Stimulated activated CD4-positive, alpha-beta T cell treated with anti-CD3 and anti-CD28 coated beads, Interleukin-4, amount 100 ng/mL, for 48 hours (primary cell): ENCODE measurements around the gene SMIM45.

Source experiments
- DNase-seq, 2 donors: peaks; one replicate each; pipeline ENCODE4 v3.0.0-alpha.2; 2020; ENCODE audit warnings: low read depth in 2 of 2

The SMIM45 gene

DNA sequence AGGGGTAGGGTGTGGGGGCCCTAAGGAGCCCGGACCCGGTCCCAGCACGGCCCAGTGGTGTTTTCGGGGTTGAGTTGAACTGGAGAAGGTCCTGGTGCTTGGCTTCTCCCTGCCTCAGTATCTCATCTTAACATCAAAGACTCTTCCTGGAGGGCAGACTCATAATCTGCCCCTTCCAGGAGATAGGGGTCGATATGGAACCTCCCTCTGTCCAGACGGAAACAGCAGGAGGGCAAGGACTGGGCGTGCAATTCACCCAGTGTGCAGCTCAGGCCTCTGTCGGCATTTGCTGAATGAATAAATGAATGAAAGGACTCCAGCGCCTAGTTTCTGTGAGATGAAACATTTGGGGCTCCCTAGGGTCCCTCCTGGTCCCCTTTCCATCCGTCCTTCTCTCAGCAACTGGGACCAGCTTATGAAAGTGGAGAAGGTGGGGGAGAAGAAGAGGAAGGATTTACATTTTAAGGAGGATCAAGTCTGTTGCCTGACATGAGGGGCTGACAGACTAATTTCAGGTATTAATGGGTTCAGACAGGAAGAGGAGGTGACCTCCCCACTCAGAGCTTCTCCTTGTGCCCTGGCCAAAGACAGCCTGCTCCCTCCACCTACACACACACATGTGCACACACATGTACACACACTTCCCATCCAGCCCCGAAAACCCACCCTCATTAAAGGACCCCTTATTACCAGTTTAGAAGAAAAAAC, 36.0 kb upstream of the SMIM45 start:
- DNase-seq = no peak

DNA sequence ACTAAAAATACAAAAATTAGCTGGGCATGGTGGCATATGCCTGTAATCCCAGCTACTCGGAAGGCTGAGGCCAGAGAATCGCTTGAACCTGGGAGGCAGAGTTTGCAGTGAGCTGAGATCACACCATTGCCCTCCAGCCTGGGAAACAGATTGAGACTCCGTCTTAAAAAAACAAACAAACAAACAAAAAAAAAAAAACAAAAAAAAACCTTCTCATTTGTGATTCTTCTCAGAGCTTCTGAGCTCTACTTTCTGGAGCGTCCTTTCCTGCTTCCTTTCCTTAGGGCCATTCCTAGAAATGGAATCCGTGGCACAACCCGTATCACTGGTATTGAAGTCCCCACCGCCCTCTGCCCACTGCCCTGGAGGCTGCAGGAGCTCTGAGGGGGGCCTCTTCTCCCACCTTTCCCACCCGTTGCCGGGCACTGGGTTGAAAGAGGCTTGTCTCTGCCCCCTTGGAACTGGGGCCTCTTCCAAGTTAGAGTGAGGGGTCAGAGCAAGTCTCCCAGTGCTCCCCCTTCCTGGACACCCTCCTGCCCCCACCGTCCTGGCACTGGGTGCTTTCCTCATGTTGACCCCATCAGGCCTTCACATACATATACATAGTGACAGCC, 35.1 kb upstream of the SMIM45 start:
- DNase-seq = no peak

DNA sequence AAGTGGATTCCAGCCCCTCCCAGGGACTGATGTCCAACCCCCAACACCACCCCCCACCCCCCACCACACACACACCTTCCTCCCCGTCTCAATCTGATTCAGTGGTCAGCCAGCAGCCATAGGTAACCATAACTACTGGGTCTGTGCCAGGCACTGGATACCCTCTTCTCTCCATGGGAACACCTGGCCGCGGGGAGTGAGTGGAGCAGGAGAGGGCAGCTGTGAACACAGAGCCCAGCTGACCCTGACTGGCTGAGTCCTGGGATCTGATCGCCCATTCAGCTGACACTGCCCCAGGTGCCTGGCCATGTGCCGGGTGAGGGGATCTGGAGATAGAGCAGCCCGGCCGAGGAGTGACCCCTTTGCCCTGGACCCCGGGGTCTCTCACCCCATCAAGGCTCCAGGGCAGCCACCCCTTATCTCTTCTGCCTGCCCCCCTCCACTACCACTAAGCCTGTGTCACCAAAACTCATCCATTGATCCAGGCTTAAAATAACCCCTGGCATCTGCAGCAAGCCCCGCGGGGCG, 34.5 kb upstream of the SMIM45 start:
- DNase-seq = no peak

DNA sequence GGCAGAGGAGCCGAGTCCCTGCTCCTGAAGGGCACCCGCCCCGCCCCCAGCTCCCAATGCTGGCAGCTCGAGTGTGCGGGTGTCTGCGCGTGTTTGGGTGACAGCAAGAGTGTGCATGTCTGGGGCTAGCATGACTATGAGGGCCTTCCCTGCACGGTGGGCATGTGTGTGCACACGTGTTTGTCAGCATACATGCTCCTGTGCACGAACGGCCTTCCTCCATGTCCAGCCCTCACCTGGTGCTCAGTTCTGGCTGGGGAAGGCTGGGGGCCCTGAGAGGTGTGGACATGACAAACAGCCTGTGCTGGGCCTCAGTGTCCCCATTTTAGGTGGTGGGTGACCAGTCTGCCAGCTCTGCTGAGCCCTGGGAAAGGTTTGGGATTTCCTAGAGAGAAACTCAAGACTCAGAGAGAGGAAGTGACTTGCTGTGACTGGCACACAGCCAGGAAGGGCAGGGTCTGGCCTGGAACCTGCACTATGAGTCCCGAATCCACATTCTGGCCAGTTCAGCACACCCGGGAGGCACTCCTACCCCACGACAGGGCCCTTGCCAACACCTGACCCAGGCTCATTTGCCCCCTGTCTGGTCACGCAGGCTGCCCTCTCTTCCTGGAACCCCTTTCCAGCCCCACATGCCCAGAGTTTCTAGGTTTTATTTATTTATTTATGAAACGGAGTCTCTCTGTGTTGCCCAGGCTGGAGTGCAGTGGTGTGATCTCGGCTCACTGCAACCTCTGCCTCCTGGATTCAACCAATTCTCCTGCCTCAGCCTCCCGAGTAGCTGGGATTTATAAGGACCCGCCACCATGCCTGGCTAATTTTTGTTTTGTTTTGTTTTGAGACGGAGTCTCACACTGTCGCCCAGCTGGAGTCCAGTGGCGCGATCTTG, 33.8 kb upstream of the SMIM45 start:
- DNase-seq = no peak

DNA sequence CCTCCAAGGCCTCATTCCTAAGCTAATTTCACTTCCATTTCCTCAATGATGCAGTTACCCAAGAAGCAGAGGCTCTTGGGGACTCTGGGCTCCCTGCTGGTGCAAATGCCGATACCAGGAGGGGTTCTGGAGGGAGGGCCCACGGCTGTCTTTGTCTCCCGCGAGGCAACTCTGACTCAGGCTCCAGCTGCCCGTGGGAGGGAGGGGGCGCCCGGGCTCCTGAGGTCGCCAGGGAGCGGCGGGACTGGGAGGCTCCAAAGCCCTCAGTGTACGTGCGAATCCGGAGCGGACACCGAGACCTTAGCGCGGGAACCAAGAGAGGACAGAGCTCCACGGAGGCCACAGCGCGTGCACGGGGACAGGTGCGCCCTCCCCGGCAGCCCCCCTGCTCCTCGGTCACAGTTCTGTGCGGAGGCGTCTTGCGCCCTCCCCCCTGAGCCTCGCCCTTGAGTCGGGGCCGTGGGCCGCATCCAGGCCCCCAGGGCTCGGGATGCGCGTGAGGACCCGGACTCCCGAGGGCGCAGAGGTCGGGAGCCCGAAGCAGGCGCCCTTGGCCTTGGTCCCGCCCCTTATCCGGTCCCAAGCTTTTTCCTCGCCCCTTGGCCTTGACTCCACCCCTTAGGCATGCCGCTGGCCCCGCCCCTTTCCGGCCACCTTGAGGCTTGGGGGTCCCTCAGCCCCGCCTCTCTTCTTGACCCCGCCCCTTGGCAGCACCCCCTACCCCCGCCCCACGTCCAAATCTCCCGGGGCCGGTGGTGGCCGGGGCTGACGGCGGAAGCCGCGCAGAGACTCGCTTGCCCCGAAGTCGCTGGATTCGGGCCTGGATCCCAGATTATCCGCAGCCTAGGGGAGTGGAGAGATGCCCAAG, 32.4 kb upstream of the SMIM45 start:
- DNase-seq = peak in 1 of 2 donors; percentile 31

- no peak for DNase-seq
Measured at GRCh38 chr22:41920271-41920976, 31.5 kb upstream of the SMIM45 start.

DNA sequence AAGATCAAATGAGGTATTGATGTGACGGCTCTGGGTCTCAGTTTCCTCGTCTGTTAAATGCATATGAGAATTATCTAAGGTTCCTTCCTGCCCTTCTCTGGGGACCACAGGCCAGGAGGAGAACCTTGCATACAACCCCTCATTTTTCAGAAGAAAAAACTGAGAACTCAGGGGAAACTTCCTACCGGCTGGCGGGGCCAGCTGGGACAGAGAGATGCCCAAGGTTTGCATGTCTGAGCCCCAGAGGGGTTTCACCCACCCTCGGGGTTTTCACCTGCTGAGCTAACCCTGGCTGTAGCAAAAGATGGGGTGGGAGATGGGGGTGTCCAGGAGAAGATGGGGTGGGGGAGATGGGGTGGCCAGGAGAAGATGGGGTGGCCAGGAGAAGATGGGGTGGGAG, 29.6 kb upstream of the SMIM45 start:
- no peak for DNase-seq

DNA sequence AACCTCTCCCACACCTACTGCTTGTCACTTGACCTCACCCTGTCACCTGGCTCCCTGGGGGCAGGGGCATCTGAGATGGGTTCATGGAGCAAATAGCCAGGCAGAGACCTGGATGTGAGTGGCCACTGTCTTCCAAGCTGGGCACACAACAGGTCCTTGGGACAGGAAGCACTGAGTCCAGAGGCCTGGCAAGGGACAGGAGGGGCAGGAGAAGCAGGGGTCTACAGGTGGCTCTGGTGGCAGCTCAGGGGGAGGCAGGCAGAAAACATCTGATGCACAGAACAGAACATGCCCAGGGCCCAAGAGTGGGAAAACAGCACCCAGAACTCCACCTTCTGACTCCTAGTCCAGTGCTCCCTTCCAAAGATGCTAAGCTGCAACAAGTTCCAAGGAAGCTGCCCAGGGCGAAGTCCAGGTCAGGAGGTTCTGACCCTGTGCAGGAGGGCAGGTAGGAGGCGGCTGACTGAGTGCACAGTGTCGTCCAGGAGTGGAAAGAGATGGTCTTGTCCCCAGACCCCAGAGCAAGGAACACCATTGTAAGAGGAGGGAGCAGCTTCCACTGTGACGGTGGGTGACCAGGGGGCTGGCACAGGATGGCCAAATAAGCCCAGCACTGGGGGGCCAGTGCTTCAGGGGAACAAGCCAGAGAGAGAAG, 28.9 kb upstream of the SMIM45 start:
- DNase-seq = no peak

DNA sequence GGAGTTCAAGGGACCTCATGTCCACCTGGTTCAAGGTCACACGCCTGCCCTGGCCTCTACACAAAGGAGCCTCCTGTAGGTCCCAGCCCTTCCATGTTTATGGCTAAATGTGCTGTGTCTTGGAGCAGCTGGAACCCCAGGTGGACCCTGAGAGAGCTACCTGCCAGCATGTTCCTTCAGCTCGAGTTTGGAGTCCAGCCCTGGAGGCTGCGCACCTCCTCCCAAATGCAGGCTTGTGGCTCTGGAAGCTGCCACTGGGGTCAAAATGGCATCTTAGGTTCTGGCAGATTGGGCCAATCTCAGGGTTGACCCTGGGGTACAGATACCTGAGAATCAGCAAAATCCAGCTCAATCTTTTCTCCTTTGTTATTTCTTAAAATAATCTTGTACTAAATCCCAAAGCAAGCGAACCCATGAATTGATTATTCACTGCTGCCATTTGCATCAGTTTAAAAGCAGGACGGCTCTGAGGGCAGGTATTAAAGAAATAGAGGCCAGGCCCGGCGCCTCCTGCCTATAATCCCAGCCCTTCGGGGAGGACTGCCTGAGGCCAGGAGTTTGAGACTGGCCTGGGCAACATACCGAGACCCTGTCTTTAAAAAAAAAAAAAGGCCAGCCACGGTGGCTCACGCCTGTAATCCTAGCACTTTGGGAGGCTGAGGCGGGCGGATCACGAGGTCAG, 28.2 kb upstream of the SMIM45 start:
- DNase-seq = no peak

GRCh38 chr22:41925783-41926460, 26.0 kb upstream of the SMIM45 start:
- peak; percentile 71 to 73 for DNase-seq

GRCh38 chr22:41927813-41928212, 24.1 kb upstream of the SMIM45 start:
- no peak for DNase-seq

DNA sequence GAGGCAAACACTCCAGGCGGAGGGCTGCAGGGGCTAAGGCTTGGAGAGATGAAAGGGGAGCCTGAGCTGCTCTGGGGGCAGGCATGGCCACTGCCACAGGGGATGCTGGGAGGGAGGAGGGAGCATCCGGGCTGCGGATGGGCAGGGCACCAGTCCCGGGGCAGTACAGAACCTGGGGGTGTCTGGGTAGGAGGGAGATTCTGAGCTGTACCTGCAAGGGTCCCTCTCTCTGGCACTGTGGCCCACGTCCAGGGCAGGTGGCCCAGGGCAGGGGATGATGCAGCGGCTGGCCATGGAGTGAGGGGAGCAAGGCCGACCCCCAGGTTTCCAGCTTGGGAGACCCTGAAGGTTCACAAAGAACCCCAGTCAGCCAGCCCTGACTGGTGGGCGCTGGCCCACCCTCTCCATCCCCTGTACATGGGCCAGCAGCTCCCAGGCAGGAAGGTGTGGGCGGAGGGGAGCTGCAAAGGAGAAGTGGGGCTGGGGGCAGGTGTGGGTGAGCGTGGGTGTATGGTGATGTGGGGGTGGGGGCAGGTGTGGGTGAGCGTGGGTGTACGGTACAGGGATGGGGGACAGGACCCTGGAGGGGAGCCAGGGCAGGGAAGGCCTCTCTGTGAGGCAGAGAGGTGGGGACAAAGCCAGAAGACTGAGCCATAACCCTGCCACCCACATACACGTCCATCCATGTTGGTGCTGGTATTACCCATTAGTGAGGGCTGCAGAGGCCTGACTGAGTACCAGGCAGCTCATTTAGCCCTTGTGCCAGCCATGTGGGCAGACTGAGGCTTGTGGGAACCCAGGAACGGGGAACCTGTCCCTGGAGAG, 23.1 kb upstream of the SMIM45 start:
- no peak for DNase-seq

DNA sequence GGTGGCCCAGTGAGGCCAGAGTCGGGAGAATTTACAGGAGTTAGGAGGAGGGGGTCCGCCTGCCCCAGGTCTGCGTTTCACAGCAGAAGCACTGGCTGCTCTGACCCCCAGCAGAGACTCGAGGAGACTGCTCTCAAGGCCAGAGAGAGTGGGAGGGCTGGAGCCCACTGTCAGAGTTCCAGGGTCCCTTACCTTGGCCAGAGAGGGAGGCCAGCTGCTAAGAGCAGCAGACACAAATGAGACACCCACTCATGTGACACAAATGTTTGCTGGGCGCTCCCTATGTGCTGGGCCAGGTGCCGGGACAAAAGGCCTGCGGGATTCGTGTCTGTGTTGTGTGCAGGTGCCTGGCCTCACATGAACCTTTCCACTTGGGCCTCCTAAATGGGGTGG, 22.5 kb upstream of the SMIM45 start:
- DNase-seq = no peak

- no peak for DNase-seq
Measured at GRCh38 chr22:41931701-41932269, 20.2 kb upstream of the SMIM45 start.

GRCh38 chr22:41932353-41932752, 19.6 kb upstream of the SMIM45 start:
- DNase-seq = no peak

DNA sequence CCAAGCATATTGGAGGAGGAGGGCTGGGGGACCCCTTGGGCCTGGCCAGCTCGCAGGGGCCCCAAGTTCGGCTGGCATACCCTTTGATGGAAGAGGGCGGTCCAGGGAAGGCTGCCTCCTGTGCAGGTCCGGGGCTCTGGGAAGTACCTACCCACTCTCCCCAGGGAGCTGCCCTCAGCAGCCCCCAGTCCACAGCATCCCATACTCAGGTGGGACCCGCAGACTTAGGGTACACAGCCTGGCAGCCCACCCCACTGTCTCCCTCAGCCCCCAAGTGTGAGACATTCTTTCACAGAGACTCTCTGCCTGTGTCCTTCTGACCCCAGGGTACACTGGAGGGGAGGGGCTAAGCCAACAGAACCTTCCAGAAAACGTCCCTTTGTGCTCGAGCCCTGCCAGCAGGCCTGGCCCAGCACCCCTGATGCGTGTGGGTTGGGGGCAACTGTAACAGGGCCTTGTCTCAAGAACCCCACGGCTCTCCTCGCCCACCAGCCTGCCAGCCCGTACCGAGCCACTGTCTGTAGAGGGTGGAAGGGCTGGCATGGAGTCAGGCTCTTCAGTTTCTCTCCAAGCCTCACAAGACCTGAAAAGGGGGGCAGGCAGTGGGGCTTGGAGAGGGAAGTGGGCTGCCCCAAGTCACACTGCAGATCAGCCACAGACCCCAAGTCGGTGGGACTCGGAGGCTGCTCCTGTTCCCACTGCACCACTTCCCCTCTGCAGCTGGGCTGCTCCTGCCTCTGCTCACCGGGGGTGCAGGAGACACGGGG, 18.4 kb upstream of the SMIM45 start:
- no peak for DNase-seq
